Esophagus muscularis mucosa (tissue), 3 donors: ENCODE data around the gene KCTD1.

Experiments
- POLR2A ChIP-seq: fragments of 450-650 bp; IDR thresholded peaks from one replicate; pipeline ENCODE4 v1.6.1; 2017; ENCODE audit warnings: antibody characterized with exemption, moderate library complexity, mild to moderate bottlenecking, low read depth
- POLR2AphosphoS5 ChIP-seq, 2 donors: sonication (generic); formaldehyde crosslinking; IDR thresholded peaks; one replicate each; pipeline ENCODE4 v1.6.1; 2017; ENCODE audit warnings: antibody characterized with exemption in 2 of 2
- TF ChIP-seq, protein P1 (sequence below), 3 experiments: fragments of 200-600 bp in 2 of 3; fragments of 450-650 bp in 1 of 3; sonication (generic) in 2 of 3; IDR thresholded peaks; one replicate each; pipeline ENCODE4 v1.5.1; 2017 to 2019; ENCODE audit warnings: antibody characterized with exemption in 3 of 3, mild to moderate bottlenecking in 2 of 3, moderate library complexity in 1 of 3

- TF ChIP-seq POLR2A (no peak), POLR2AphosphoS5 (IDR thresholded peaks at IDR 0.05) (no peak)
- TF ChIP-seq, protein P1, sequence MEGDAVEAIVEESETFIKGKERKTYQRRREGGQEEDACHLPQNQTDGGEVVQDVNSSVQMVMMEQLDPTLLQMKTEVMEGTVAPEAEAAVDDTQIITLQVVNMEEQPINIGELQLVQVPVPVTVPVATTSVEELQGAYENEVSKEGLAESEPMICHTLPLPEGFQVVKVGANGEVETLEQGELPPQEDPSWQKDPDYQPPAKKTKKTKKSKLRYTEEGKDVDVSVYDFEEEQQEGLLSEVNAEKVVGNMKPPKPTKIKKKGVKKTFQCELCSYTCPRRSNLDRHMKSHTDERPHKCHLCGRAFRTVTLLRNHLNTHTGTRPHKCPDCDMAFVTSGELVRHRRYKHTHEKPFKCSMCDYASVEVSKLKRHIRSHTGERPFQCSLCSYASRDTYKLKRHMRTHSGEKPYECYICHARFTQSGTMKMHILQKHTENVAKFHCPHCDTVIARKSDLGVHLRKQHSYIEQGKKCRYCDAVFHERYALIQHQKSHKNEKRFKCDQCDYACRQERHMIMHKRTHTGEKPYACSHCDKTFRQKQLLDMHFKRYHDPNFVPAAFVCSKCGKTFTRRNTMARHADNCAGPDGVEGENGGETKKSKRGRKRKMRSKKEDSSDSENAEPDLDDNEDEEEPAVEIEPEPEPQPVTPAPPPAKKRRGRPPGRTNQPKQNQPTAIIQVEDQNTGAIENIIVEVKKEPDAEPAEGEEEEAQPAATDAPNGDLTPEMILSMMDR (IDR thresholded peaks at IDR 0.05), result no peak
Measured at GRCh38 chr18:26459340-26459739, 89.0 kb downstream of the KCTD1 start.
